ENCODE results near the gene KDM6A. TPM values are rescaled to one million over a fixed set of nuclear protein-coding genes. Genes with fewer than 3 reads are reported as not detected.

The KDM6A gene
- total RNA-seq, 6 donors from 2014 or later: 19.9 to 62.0 (median 26.6) TPM

DNA sequence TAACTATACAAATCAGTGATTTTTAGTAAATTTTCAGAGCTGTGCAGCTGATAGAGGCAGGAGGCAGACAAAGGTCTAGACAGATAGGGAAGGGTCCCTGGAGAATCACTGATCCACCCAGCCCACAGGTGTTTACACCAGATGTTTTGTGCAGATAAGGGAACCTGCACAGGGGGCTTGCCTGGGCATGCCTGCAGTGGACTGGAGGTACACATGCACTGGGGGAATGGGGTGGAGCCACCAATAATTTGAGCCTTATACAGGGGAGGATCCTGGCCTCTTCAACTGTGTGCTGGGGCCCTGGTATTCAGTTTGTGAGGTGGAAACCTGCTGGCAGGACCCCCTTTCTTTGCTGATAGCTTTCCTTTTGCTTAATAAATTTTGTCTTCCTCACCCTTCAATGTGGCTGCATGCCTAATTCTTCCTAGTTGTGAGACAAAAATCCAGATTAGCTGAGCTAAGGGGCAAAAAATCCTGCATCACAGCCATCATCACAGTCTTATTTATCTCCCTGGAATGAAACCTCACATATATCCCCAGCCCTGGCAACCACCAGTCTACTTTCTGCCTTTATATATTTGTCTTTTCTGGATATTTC is 102.8 kb downstream of the KDM6A start:
- Histone ChIP-seq H3K4me3 (no peak overlapping the region), H3K4me1 (peaks cover 0 to 4% (median 0%) of the 10 kb centered on the region in 4 donors), H3K9me3 (peaks cover 0 to 15% (median 0%) of the 10 kb centered on the region in 4 donors), H3K36me3 (no peaks in the 10 kb centered on the region), H3K27me3 (no peaks in the 10 kb centered on the region), H3K27ac (no peak overlapping the region)
- ATAC-seq (ENCODE audit: low FRiP score in 2 of 2) (no peak), DNase-seq (no peak)
- TF ChIP-seq POLR2AphosphoS5 (IDR thresholded peaks at IDR 0.05) (no peak), CTCF (IDR thresholded peaks at IDR 0.05) (no peak), POLR2A (IDR thresholded peaks at IDR 0.05) (no peak), EP300 (IDR thresholded peaks at IDR 0.05) (no peak)

DNA sequence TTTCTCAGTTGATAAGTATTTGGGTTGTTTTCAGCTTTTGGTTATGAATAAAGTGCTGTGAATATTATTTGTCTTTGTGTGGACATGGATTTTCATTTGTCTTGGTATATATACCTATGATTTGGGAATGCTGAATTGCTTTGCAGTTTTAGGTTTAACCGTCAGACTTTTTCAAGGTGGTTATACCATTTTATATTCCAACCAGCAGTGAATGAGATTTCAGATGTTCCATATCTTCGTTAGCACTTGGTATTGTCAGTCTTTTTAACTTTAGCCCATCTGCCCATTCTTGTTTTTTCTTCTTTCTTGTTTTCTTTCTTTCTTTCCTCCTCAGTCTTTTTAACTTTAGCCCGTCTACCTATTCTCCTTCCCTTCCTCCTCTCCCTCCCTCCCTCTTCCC is 106.0 kb downstream of the KDM6A start:
- no peak for TF ChIP-seq POLR2AphosphoS5 (IDR thresholded peaks at IDR 0.05)
- TF ChIP-seq POLR2A (IDR thresholded peaks at IDR 0.05): no peak
- TF ChIP-seq CTCF (IDR thresholded peaks at IDR 0.05): no peak
- TF ChIP-seq EP300 (IDR thresholded peaks at IDR 0.05): no peak
- Histone ChIP-seq H3K36me3 (no peaks in the 10 kb centered on the region), H3K4me3 (no peak overlapping the region), H3K27ac (no peak overlapping the region), H3K4me1 (peaks cover 0 to 4% (median 0%) of the 10 kb centered on the region in 4 donors), H3K9me3 (peaks cover 0 to 5% (median 0%) of the 10 kb centered on the region in 4 donors), H3K27me3 (no peaks in the 10 kb centered on the region)
- ATAC-seq (ENCODE audit: low FRiP score in 2 of 2) (no peak), DNase-seq (no peak)
- 93 to 96% methylated on average over 3 of the region's 3 CpGs for WGBS, 2 donors

DNA sequence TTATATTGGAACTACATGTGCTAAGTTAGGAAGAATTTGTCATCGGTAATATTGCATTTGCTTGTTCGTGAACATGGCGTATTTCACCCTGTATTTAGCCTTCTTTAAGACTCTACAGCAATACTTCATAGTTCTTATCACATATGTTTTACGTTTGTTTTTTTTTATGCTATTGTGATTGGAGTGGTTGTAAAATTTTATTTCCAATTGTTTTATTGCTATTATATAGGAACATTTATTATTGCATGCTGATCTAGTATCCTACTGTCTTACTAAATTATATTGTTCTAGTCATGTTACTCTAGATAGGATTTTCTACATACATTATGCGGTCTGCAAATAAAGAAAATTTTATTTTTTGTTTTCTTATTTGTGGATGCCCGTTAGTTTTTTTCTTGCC is 107.4 kb downstream of the KDM6A start:
- no peak for DNase-seq
- Histone ChIP-seq H3K9me3 (no peaks in the 10 kb centered on the region), H3K27me3 (no peaks in the 10 kb centered on the region), H3K36me3 (no peaks in the 10 kb centered on the region), H3K4me3 (no peak overlapping the region), H3K4me1 (no peaks in the 10 kb centered on the region), H3K27ac (no peak overlapping the region)
- 96 to 97% methylated on average over 6 of the region's 6 CpGs for WGBS, 2 donors
- ATAC-seq (ENCODE audit: low FRiP score in 2 of 2): no peak
- TF ChIP-seq CTCF (IDR thresholded peaks at IDR 0.05) (no peak), POLR2AphosphoS5 (IDR thresholded peaks at IDR 0.05) (no peak), EP300 (IDR thresholded peaks at IDR 0.05) (no peak), POLR2A (IDR thresholded peaks at IDR 0.05) (no peak)

DNA sequence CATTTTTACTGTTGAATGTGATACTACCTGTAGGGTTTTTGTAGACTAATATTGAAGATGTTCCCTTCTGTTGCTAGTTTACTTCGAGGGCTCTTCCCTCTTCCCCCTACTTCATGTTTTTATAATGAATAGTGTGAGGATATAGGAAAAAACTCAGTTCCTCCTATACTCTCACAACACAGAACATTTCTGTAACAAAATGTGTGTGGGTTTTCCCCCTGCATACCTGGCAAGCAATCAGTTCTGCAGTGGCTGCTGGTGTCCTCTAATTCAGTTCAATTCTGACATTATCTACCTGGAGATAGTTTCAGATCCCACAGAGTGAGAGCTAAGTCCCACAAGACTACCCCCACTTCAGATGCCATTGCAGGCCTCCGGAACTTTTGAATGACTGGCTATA is 107.9 kb downstream of the KDM6A start:
- DNase-seq (no peak), ATAC-seq (ENCODE audit: low FRiP score in 2 of 2) (no peak)
- Histone ChIP-seq H3K27ac (no peak overlapping the region), H3K4me3 (no peak overlapping the region), H3K36me3 (no peaks in the 10 kb centered on the region), H3K27me3 (no peaks in the 10 kb centered on the region), H3K9me3 (no peaks in the 10 kb centered on the region), H3K4me1 (no peaks in the 10 kb centered on the region)
- no peak for TF ChIP-seq CTCF (IDR thresholded peaks at IDR 0.05)
- TF ChIP-seq POLR2A (IDR thresholded peaks at IDR 0.05): no peak
- no peak for TF ChIP-seq EP300 (IDR thresholded peaks at IDR 0.05)
- no peak for TF ChIP-seq POLR2AphosphoS5 (IDR thresholded peaks at IDR 0.05)
- 90 to 100% methylated on average over 1 to 2 of the region's 2 CpGs for WGBS, 2 donors

Data from upper lobe of left lung (tissue), 6 donors.